ENCODE results near the gene SDHAF3.
"Not testable (repeated sequence)": the region's sequence is repeated elsewhere in the genome, so short reads cannot be mapped to it uniquely, and the experiment has no call there.

The SDHAF3 gene

DNA sequence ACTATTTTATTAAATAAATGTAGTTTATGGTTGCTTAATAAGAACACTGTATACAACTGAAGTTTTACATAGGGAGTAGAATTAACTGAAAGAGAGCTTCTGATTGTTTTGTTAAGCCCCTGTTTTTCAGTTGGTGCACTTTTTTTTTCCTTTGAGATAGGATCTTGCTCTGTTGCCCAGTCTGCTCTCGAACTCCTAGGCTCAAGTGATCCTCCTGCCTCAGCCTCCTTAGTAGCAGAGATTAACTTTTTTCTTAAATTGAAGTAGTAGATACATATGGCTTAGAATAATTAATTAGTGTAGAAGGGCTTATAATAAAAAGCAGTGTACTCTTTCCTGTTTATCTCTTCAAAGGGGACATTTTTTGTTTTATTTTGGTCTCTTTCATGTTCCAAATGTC lies 11.2 kb downstream of the SDHAF3 start:
- no peak overlapping the region for H3K4me3 ChIP-seq (ENCODE audit: low read length)
- no peaks in the 10 kb centered on the region for H3K4me1 ChIP-seq (ENCODE audit: control insufficient read depth, low read depth, low read length)
- no peaks in the 10 kb centered on the region for H3K36me3 ChIP-seq (ENCODE audit: control insufficient read depth, low read depth, low read length)
- H3K9ac ChIP-seq (ENCODE audit: low read length) = no peak overlapping the region
- H3K27ac ChIP-seq (ENCODE audit: low read length) = no peak overlapping the region
- no peaks in the 10 kb centered on the region for H3K9me3 ChIP-seq (ENCODE audit: control insufficient read depth, low read depth, low read length)
- no peaks in the 10 kb centered on the region for H3K27me3 ChIP-seq (ENCODE audit: control insufficient read depth, insufficient read depth, low read length)

DNA sequence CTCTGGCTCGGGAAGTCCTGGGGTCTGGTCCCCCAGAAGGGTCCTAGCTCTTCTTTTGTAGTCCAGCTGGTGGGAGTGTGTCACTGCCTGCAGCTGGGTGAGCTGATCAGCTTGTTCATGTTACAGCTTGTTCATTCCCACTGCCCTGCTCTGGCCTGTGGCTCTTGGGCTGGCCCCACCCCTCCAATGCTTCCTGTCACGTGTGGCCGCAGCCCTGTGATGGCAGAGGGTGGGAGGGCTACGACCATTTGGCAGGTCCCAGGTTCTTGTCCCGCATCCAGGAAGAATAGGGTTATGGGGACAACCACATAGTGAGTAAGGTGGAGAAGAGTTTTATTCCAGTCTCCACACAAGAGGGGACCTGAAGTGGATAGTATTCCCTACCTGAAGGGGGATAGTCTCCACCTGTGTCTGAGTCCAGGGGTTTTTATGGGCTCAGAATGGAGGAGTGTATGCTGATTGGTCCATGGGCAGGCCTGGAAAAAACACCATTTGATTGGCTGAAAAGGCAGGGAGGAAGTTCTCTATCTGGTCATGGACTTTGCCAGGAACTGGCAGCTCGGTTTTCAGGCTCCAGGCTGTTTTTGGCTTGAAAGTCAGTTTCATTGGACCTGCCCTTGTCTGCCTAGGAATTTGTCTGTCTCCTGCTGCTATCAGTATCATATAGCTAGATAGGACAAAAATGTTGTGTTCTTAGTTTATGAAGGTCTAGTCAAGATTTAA lies 13.1 kb downstream of the SDHAF3 start:
- H3K27me3 ChIP-seq (ENCODE audit: control insufficient read depth, insufficient read depth, low read length) = no peaks in the 10 kb centered on the region
- H3K9me3 ChIP-seq (ENCODE audit: control insufficient read depth, low read depth, low read length) = no peaks in the 10 kb centered on the region
- H3K36me3 ChIP-seq (ENCODE audit: control insufficient read depth, low read depth, low read length) = no peaks in the 10 kb centered on the region
- no peak overlapping the region for H3K9ac ChIP-seq (ENCODE audit: low read length)
- H3K4me1 ChIP-seq (ENCODE audit: control insufficient read depth, low read depth, low read length) = no peaks in the 10 kb centered on the region
- H3K4me3 ChIP-seq (ENCODE audit: low read length) = no peak overlapping the region
- no peak overlapping the region for H3K27ac ChIP-seq (ENCODE audit: low read length)

DNA sequence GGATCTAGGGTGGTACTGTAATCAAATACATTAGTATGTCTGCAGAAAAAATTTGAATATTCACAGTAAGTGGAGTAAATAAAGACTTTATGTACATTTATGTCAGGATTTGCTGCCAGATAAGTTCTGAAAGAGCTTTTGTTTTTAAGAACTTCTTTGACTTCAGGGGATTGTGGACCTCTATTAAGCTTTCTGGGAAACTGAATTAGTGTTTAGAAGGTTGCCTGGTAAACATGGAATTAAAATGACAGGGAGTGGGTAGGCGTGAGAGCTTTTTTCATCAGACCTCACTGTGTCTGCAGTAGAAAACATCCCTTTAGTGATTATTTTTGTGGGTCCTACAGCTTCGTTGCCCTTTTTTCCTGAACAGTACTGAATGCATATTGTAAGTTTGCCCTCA lies 15.7 kb downstream of the SDHAF3 start:
- no peaks in the 10 kb centered on the region for H3K4me1 ChIP-seq (ENCODE audit: control insufficient read depth, low read depth, low read length)
- peaks cover 4% of the 10 kb centered on the region for H3K9me3 ChIP-seq (ENCODE audit: control insufficient read depth, low read depth, low read length)
- H3K36me3 ChIP-seq (ENCODE audit: control insufficient read depth, low read depth, low read length) = no peaks in the 10 kb centered on the region
- H3K27ac ChIP-seq (ENCODE audit: low read length) = no peak overlapping the region
- no peak overlapping the region for H3K4me3 ChIP-seq (ENCODE audit: low read length)
- no peak overlapping the region for H3K9ac ChIP-seq (ENCODE audit: low read length)
- no peaks in the 10 kb centered on the region for H3K27me3 ChIP-seq (ENCODE audit: control insufficient read depth, insufficient read depth, low read length)

DNA sequence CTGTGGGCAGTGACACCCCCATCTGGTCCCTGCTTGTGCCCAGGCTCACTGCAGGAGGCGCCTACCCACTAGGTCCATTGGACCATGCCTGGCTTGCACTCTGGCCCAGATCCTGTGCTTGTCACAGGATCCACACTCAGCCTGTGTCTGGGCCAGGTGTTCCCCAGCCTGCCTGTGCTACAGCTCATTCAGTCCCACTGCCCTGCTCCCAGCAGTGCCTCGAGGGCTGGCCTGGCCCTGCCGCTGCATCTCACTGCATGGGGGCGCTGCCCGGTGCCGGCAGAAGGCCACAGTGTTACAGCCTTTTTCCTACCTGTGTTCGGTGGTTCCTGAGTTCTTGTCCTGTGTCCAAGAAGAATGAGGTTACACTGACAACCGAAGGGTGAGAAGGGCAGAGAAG lies 21.3 kb downstream of the SDHAF3 start:
- Histone ChIP-seq H3K4me1 (ENCODE audit: control insufficient read depth, low read depth, low read length) (no peaks in the 10 kb centered on the region), H3K4me3 (ENCODE audit: low read length) (no peak overlapping the region), H3K9me3 (ENCODE audit: control insufficient read depth, low read depth, low read length) (peaks cover 19% of the 10 kb centered on the region), H3K9ac (ENCODE audit: low read length) (no peak overlapping the region), H3K27ac (ENCODE audit: low read length) (no peak overlapping the region), H3K27me3 (ENCODE audit: control insufficient read depth, insufficient read depth, low read length) (no peaks in the 10 kb centered on the region), H3K36me3 (ENCODE audit: control insufficient read depth, low read depth, low read length) (no peaks in the 10 kb centered on the region)

DNA sequence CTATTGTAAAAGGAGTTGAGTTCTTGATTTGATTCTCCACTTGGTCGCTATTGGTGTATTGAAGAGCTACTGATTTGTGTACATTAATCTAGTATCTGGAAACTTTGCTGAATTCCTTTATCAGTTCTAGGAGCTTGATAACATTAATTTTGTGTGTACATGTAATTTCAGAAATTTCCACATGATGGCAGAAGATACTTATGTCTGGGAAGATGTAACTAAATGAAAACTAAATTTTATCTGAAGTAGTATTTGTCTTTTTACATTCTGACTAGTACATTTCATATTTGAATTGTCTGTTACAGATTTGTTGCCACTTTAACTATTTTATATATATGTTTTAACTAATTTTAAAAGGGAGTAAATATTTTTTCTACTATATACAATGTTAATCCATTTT lies 27.6 kb downstream of the SDHAF3 start:
- no peaks in the 10 kb centered on the region for H3K9me3 ChIP-seq (ENCODE audit: control insufficient read depth, low read depth, low read length)
- H3K4me1 ChIP-seq (ENCODE audit: control insufficient read depth, low read depth, low read length) = no peaks in the 10 kb centered on the region
- H3K4me3 ChIP-seq (ENCODE audit: low read length) = no peak overlapping the region
- no peak overlapping the region for H3K9ac ChIP-seq (ENCODE audit: low read length)
- H3K27me3 ChIP-seq (ENCODE audit: control insufficient read depth, insufficient read depth, low read length) = no peaks in the 10 kb centered on the region
- H3K27ac ChIP-seq (ENCODE audit: low read length) = no peak overlapping the region
- H3K36me3 ChIP-seq (ENCODE audit: control insufficient read depth, low read depth, low read length) = peaks cover 2% of the 10 kb centered on the region

DNA sequence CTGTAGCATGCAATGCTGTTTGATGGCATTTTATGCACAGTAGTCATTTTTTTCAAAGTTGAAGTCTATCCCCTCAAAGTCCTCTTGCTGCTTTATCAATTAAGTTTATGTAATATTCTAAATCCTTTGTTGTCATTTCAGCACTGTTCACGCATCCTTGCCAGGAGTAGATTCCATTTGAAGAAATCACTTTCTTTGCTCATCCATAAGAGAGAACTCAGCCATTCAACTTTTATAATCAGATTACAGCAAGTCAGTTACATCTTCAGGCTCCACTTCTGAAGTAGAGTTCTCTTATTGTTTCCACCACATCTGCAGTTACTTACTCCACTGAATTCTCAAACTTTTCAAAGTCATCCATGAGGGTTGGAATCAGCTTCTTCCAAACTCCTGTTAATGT lies 32.3 kb downstream of the SDHAF3 start:
- Histone ChIP-seq H3K4me1 (ENCODE audit: control insufficient read depth, low read depth, low read length) (no peaks in the 10 kb centered on the region), H3K9me3 (ENCODE audit: control insufficient read depth, low read depth, low read length) (no peaks in the 10 kb centered on the region), H3K4me3 (ENCODE audit: low read length) (no peak overlapping the region), H3K27me3 (ENCODE audit: control insufficient read depth, insufficient read depth, low read length) (no peaks in the 10 kb centered on the region), H3K9ac (ENCODE audit: low read length) (no peak overlapping the region), H3K27ac (ENCODE audit: low read length) (no peak overlapping the region), H3K36me3 (ENCODE audit: control insufficient read depth, low read depth, low read length) (peaks cover 3% of the 10 kb centered on the region)

DNA sequence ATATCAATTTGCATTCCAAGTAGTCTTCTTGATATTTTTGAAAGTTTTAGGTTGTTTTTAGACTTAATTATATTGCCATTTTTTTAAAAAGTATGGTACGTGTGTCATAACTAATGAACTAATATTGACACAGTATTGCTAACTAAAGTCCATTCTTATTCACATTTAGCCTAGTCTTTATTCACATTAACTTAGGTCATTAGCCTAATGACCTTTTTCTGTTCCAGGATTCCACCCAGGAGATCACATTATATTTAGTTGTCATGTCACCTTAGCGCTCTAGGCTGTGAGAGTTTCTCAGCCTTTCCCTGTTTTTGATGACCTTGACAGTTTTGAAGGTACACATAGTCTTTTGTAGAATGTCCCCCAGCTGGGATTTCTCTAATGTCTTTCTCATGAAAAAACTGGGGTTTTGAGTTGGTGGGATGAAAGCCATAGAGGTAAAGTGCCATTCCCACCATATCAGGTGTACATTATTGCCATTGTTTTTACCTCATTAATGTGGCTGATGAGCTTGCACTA lies 38.5 kb downstream of the SDHAF3 start:
- no peak overlapping the region for H3K9ac ChIP-seq (ENCODE audit: low read length)
- H3K9me3 ChIP-seq (ENCODE audit: control insufficient read depth, low read depth, low read length) = peaks cover 3% of the 10 kb centered on the region
- no peaks in the 10 kb centered on the region for H3K27me3 ChIP-seq (ENCODE audit: control insufficient read depth, insufficient read depth, low read length)
- H3K4me3 ChIP-seq (ENCODE audit: low read length) = no peak overlapping the region
- H3K4me1 ChIP-seq (ENCODE audit: control insufficient read depth, low read depth, low read length) = no peaks in the 10 kb centered on the region
- no peak overlapping the region for H3K27ac ChIP-seq (ENCODE audit: low read length)
- no peaks in the 10 kb centered on the region for H3K36me3 ChIP-seq (ENCODE audit: control insufficient read depth, low read depth, low read length)

DNA sequence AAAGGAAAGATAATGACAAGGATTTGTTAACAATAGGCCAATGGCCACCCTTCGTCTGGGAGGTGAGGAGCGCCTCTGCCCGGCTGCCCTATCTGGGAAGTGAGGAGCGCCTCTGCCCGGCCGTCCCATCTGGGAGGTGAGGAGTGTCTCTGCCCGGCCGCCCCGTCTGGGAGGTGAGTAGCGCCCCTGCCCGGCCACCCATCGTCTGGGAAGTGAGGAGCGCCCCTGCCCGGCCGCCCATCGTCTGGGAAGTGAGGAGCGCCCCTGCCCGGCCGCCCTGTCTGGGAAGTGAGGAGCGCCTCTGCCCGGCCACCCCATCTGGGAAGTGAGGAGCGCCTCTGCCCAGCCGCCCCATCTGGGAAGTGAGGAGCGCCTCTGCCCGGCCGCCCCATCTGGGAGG lies 42.5 kb downstream of the SDHAF3 start:
- not testable (repeated sequence) for H3K27me3 ChIP-seq (ENCODE audit: control insufficient read depth, insufficient read depth, low read length); H3K4me1 ChIP-seq (ENCODE audit: control insufficient read depth, low read depth, low read length); H3K27ac ChIP-seq (ENCODE audit: low read length); H3K9me3 ChIP-seq (ENCODE audit: control insufficient read depth, low read depth, low read length); H3K4me3 ChIP-seq (ENCODE audit: low read length); H3K9ac ChIP-seq (ENCODE audit: low read length); H3K36me3 ChIP-seq (ENCODE audit: control insufficient read depth, low read depth, low read length)

DNA sequence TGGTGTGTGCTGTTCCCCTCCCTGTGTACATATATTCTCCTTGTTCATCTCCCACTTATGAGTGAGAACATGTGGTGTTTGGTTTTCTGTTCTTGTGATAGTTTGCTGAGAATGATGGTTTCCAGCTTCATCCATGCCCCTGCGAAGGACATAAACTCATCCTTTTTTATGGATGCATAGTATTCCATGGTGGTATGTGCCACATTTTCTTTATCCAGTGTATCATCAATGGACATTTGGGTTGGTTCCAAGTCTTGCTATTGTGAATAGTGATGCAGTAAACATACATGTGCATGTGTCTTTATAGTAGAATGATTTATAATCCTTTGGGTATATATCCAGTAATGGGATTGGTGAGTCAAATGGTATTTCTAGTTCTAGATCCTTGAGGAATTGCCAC lies 44.1 kb downstream of the SDHAF3 start:
- H3K4me1 ChIP-seq (ENCODE audit: control insufficient read depth, low read depth, low read length); H3K27me3 ChIP-seq (ENCODE audit: control insufficient read depth, insufficient read depth, low read length); H3K9me3 ChIP-seq (ENCODE audit: control insufficient read depth, low read depth, low read length); H3K4me3 ChIP-seq (ENCODE audit: low read length); H3K36me3 ChIP-seq (ENCODE audit: control insufficient read depth, low read depth, low read length); H3K9ac ChIP-seq (ENCODE audit: low read length); H3K27ac ChIP-seq (ENCODE audit: low read length): not testable (repeated sequence)

DNA sequence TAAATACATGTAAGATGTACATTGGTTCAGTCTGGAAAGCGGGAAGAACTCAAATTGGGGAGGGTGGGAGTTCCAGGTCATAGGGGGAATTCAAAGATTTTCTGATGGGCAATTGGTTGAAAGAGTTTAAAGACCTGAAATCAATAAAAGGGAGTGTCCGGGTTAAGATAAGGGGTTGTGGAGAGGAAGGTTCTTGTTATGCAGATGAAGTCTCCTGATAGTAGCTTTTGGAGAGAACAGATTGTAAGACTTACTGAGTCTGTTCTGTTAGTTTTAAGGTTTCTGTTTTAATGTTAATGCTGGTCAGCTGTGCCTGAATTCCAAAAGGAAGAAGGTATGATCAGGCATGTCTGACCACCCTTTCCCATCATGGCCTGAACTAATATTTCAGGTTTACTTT lies 48.8 kb downstream of the SDHAF3 start:
- H3K36me3 ChIP-seq (ENCODE audit: control insufficient read depth, low read depth, low read length) = no peaks in the 10 kb centered on the region
- no peak overlapping the region for H3K27ac ChIP-seq (ENCODE audit: low read length)
- no peaks in the 10 kb centered on the region for H3K4me1 ChIP-seq (ENCODE audit: control insufficient read depth, low read depth, low read length)
- peaks cover 7% of the 10 kb centered on the region for H3K9me3 ChIP-seq (ENCODE audit: control insufficient read depth, low read depth, low read length)
- no peak overlapping the region for H3K9ac ChIP-seq (ENCODE audit: low read length)
- no peaks in the 10 kb centered on the region for H3K27me3 ChIP-seq (ENCODE audit: control insufficient read depth, insufficient read depth, low read length)
- H3K4me3 ChIP-seq (ENCODE audit: low read length) = no peak overlapping the region

DNA sequence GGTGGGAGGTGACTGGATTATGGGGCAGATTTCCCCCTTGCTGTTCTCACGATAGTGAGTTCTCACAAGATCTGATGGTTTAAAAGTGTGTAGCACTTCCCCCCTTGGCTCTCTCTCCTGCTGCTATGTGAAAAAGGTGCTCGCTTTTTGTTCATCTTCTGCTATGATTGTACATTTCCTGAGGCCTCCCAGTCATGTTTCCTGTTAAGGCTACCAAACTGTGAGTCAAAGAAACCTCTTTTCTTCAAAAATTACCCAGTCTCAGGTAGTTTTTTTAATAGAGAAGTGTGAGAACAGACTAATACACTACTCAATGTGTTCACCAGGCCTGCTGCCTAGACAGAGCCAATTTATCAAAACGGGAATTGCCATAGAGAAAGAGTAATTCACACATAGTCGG lies 49.7 kb downstream of the SDHAF3 start:
- Histone ChIP-seq H3K27ac (ENCODE audit: low read length) (no peak overlapping the region), H3K9me3 (ENCODE audit: control insufficient read depth, low read depth, low read length) (peaks cover 7% of the 10 kb centered on the region)

DNA sequence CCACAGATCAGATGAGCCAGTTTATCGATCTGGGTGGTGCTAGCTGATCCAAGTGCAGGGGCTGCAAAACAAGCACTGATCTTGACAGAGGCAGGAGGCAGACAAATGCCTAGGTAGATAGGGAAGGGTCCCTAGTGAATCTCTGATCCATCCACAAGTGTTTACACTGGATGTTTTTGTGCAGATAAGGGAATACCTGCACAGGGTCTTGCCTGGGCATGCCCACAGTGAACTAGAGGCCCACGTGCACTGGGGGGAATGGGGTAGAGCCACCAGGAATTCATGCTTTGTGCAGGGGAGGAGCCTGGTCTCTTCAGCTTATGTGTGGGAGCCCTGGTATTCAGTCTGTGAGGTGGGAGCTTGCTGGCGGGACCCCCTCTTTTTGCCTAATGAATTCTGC lies 50.3 kb downstream of the SDHAF3 start:
- H3K36me3 ChIP-seq (ENCODE audit: control insufficient read depth, low read depth, low read length) = no peaks in the 10 kb centered on the region
- no peak overlapping the region for H3K4me3 ChIP-seq (ENCODE audit: low read length)
- no peaks in the 10 kb centered on the region for H3K27me3 ChIP-seq (ENCODE audit: control insufficient read depth, insufficient read depth, low read length)
- no peak overlapping the region for H3K9ac ChIP-seq (ENCODE audit: low read length)
- H3K9me3 ChIP-seq (ENCODE audit: control insufficient read depth, low read depth, low read length) = peaks cover 7% of the 10 kb centered on the region
- no peaks in the 10 kb centered on the region for H3K4me1 ChIP-seq (ENCODE audit: control insufficient read depth, low read depth, low read length)
- H3K27ac ChIP-seq (ENCODE audit: low read length) = no peak overlapping the region

More for the DNA sequence above, 49.7 kb downstream of the SDHAF3 start:
- H3K27me3 ChIP-seq (ENCODE audit: control insufficient read depth, insufficient read depth, low read length) = no peaks in the 10 kb centered on the region
- H3K9ac ChIP-seq (ENCODE audit: low read length) = no peak overlapping the region
- H3K4me3 ChIP-seq (ENCODE audit: low read length) = no peak overlapping the region
- no peaks in the 10 kb centered on the region for H3K36me3 ChIP-seq (ENCODE audit: control insufficient read depth, low read depth, low read length)
- H3K4me1 ChIP-seq (ENCODE audit: control insufficient read depth, low read depth, low read length) = no peaks in the 10 kb centered on the region

All from iPS-18a (cell line).